RWPE2 (cell line): ENCODE measurements around the gene R3HDM2.

Source experiments
- ATAC-seq: fragments of 200-7000 bp; cut with Tn5 transposase; 3 replicates; pipeline ENCODE4 v1.9.1; 2021; ENCODE audit warnings: low read depth
- DNase-seq: peaks from one replicate; pipeline ENCODE4 v3.0.0-alpha.2; 2020; ENCODE audit warnings: low spot score
- H3K27ac ChIP-seq: fragments of 450-650 bp; 2 replicates; pipeline ENCODE4 v1.5.1; 2017; ENCODE audit warnings: mild to moderate bottlenecking; ENCODE audit not compliant: poor library complexity, severe bottlenecking
- H3K27me3 ChIP-seq: fragments of 250-450 bp; sonication (Bioruptor Pico); 2 replicates; pipeline ENCODE4 v1.5.1; 2021; ENCODE audit warnings: mild to moderate bottlenecking, moderate library complexity; ENCODE audit not compliant: insufficient read depth, poor library complexity, severe bottlenecking
- H3K36me3 ChIP-seq: fragments of 250-450 bp; sonication (Bioruptor Pico); 2 replicates; pipeline ENCODE4 v1.5.1; 2020; ENCODE audit warnings: low read depth, mild to moderate bottlenecking, moderate library complexity
- H3K4me1 ChIP-seq: fragments of 250-450 bp; sonication (Bioruptor Pico); 2 replicates; pipeline ENCODE4 v1.5.1; 2021; ENCODE audit warnings: mild to moderate bottlenecking, moderate library complexity; ENCODE audit not compliant: insufficient read depth, poor library complexity, severe bottlenecking
- H3K4me3 ChIP-seq: fragments of 250-450 bp; sonication (Bioruptor Pico); 2 replicates; pipeline ENCODE4 v1.5.1; 2021; ENCODE audit warnings: mild to moderate bottlenecking, moderate library complexity; ENCODE audit not compliant: severe bottlenecking
- H3K9me3 ChIP-seq: fragments of 250-450 bp; sonication (Bioruptor Pico); 2 replicates; pipeline ENCODE4 v1.5.1; 2021; ENCODE audit warnings: mild to moderate bottlenecking, moderate library complexity; ENCODE audit not compliant: severe bottlenecking
- TF ChIP-seq, protein P1 (sequence below): fragments of 450-650 bp; IDR thresholded peaks from one replicate; pipeline ENCODE4 v1.5.1; 2017; ENCODE audit warnings: mild to moderate bottlenecking, moderate library complexity; ENCODE audit not compliant: poor library complexity, severe bottlenecking

Gene R3HDM2

DNA sequence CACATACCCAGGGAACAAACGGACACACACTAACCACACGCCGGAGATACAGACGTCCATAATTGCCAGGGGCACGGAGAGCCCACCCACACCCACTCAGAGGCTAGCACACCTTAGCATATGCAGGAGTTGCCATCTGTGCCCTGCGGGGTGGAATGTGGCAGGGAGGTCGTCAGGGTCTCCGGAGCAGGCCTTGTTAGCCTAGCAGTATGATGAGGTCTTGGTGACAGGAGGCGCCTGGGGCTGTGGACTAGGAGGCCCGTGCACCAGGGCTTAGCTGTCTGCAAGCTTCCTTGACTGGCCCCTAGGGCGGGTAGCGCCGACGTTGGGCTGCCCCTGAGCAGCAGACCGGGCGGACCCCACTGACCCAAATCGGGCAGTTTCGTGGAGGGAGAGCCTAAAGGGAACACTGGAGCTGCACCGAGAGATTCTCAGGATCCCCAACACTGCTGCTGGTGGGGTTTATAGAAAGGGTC lies 189.9 kb downstream of the R3HDM2 start:
- ATAC-seq (no peak), DNase-seq (no peak)
- Histone ChIP-seq H3K36me3 (no peaks in the 10 kb centered on the region), H3K4me1 (no peaks in the 10 kb centered on the region), H3K27me3 (peaks cover 32% of the 10 kb centered on the region), H3K27ac (no peak overlapping the region), H3K9me3 (no peaks in the 10 kb centered on the region), H3K4me3 (peak overlapping the region; percentile 51)
- TF ChIP-seq, protein P1, sequence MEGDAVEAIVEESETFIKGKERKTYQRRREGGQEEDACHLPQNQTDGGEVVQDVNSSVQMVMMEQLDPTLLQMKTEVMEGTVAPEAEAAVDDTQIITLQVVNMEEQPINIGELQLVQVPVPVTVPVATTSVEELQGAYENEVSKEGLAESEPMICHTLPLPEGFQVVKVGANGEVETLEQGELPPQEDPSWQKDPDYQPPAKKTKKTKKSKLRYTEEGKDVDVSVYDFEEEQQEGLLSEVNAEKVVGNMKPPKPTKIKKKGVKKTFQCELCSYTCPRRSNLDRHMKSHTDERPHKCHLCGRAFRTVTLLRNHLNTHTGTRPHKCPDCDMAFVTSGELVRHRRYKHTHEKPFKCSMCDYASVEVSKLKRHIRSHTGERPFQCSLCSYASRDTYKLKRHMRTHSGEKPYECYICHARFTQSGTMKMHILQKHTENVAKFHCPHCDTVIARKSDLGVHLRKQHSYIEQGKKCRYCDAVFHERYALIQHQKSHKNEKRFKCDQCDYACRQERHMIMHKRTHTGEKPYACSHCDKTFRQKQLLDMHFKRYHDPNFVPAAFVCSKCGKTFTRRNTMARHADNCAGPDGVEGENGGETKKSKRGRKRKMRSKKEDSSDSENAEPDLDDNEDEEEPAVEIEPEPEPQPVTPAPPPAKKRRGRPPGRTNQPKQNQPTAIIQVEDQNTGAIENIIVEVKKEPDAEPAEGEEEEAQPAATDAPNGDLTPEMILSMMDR = no peak

DNA sequence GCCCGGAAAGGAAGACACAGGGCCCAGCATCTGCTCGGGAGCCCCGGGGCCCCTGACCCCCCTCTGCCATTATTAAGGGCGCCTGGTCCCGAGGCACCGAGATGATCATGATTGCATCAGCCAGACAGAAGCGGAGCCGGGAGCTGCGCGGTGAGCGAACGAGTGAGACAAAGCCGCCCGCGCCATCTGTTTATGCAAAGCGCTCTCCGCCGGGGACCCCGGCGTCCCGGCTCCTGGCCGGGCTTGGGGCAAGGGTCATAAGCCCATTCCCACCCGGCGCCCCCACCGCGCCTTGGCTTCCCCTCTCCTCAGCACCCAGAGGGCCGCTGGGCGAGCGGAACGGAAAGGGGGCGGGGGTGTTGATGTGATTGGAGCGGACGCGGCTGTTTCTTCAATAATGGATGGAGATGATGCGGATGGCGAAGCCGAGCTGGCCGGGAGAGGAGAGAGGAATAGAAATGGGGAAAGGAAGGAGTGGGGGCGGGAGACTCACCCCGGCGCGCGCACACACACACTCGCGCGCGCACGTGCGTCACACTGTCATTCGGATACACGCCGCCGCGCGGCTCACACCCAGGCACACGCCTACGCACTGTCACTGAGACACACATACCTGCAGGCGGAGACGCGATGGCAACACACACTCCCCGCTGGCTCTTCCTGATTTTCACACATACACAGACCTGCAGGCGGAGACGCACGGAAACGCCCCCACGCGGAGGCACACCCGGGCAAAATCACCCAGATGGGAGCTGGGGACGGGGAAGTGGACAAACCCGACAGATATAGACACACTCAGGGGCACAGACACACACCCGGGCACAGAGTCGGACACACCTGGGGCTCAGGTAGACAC lies 190.5 kb downstream of the R3HDM2 start:
- peak; percentile 70 for DNase-seq
- H3K27me3 ChIP-seq = peaks cover 32% of the 10 kb centered on the region

DNA sequence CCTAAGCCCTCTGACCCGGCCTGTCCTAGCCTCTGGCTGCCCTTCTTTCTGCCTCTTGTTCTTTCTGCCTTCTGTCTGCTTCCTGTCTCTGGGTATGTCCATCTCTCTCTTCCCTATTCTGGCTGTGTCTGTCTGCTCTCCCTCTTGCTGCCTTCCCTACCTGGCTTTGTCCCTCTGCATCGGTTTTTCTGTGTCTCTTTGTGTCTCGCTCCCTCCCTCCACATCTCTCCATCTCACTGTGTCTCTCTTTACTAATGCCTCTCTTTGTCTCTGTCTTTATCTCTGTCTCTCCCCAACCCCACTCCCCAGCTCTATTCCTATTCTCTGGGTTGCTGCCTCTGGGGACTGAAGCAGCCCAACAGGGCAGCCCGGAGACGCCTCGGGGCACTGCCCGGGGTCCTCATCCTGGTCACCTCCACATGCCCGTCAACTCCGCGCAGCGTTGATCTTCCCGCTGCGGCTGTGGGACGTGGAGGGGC lies 191.2 kb downstream of the R3HDM2 start:
- Histone ChIP-seq H3K27me3 (peaks cover 32% of the 10 kb centered on the region), H3K4me1 (no peaks in the 10 kb centered on the region), H3K36me3 (peaks cover 3% of the 10 kb centered on the region), H3K9me3 (no peaks in the 10 kb centered on the region), H3K27ac (no peak overlapping the region), H3K4me3 (peak overlapping the region; percentile 51)
- DNase-seq = peak; percentile 42
- ATAC-seq = no peak; the same call in 2 of the 3 replicates
- TF ChIP-seq, protein P1 = no peak

More for the DNA sequence above, 190.5 kb downstream of the R3HDM2 start:
- Histone ChIP-seq H3K4me1 (no peaks in the 10 kb centered on the region), H3K9me3 (no peaks in the 10 kb centered on the region), H3K27ac (no peak overlapping the region), H3K4me3 (peak overlapping the region; percentile 51), H3K36me3 (no peaks in the 10 kb centered on the region)
- TF ChIP-seq, protein P1 = no peak
- ATAC-seq = peak; percentile 2; the same call in 1 of the 3 replicates

DNA sequence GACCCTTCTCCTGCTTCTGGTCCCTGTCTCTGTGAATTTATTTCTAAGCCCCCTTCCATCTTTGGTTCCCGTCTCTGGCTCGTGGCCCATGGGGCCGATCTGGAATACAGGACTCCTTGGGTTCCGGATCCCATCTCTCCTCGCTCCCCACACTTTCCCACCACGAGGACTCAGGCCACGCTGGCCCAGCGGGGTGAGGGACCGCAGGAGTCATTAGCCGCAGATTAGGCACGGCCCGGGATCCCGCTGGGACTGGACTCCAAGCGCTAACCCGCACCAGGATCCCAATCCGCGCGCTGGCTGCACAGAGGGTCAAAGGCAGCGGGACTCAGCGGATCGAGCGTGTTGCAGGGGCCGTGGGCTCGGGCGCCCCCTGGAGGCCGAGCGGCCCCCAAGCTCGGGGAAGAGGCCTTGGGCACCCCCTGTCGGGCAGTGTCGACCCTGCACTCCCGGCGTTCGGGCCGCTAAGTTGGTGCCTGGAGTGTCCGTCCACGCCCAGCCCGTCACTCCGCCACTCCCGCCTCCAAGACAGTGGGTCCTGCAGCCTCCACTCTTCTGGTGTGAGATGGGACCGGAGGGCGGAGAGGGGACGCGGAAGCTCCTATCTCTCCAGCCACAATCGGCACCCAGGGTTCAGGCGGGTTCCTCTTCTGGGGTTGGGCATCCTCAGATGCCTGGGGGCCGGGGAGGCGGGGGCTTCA lies 191.8 kb downstream of the R3HDM2 start:
- TF ChIP-seq, protein P1 = peak; percentile 99
- Histone ChIP-seq H3K36me3 (peaks cover 10% of the 10 kb centered on the region), H3K27ac (no peak overlapping the region), H3K4me1 (no peaks in the 10 kb centered on the region), H3K4me3 (peak overlapping the region; percentile 51), H3K9me3 (no peaks in the 10 kb centered on the region), H3K27me3 (peaks cover 32% of the 10 kb centered on the region)
- peak; percentile 43 for ATAC-seq
- peak; percentile 80 for DNase-seq
